K562 (cell line): ENCODE results near the gene ZNF544. TPM values are rescaled to one million over a fixed set of nuclear protein-coding genes. Genes with fewer than 3 reads are reported as not detected.

ENCODE experiments used
- CUX1 ChIP-seq: fragments of 200-800 bp; sonication (Bioruptor generic); IDR thresholded peaks from 2 replicates; pipeline ENCODE4 v1.6.1; 2016; ENCODE audit warnings: missing genetic modification characterization, missing compliant biosample characterization
- DEAF1 ChIP-seq: fragments of 450-650 bp; formaldehyde crosslinking; IDR thresholded peaks from 2 replicates; pipeline ENCODE4 v1.4.0; 2020; ENCODE audit warnings: mild to moderate bottlenecking, moderate library complexity
- GABPB1 ChIP-seq: sonication (generic); formaldehyde crosslinking; IDR thresholded peaks from 2 replicates; pipeline ENCODE4 v1.8.0; 2022; ENCODE audit warnings: mild to moderate bottlenecking, missing genetic modification reagents
- NUFIP1 ChIP-seq: fragments of 450-650 bp; IDR thresholded peaks from 2 replicates; pipeline ENCODE4 v1.6.1; 2018; ENCODE audit not compliant: partially characterized antibody
- SPI1 ChIP-seq: IDR thresholded peaks from 2 replicates; pipeline ENCODE4 v1.6.1; 2011; ENCODE audit warnings: low read depth, low read length, control low read depth, borderline replicate concordance
- STAT5B ChIP-seq: fragments of 250-450 bp; sonication (Bioruptor Pico); IDR thresholded peaks from 2 replicates; pipeline ENCODE4 v1.8.0; 2021; ENCODE audit warnings: mild to moderate bottlenecking, inconsistent platforms
- TEAD2 ChIP-seq: fragments of 450-650 bp; IDR thresholded peaks from 2 replicates; pipeline ENCODE4 v1.6.1; 2016; ENCODE audit warnings: missing genetic modification characterization, control low read depth, missing compliant biosample characterization
- ZBTB34 ChIP-seq: fragments of 250-450 bp; sonication (Bioruptor Pico); IDR thresholded peaks from 2 replicates; pipeline ENCODE4 v1.8.0; 2021; ENCODE audit warnings: mild to moderate bottlenecking, moderate library complexity
- ZFPM2 ChIP-seq: fragments of 250-450 bp; sonication (Bioruptor Pico); IDR thresholded peaks from 2 replicates; pipeline ENCODE4 v1.5.1; 2022; ENCODE audit warnings: mild to moderate bottlenecking
- ZNF407 ChIP-seq: fragments of 450-650 bp; IDR thresholded peaks from 2 replicates; pipeline ENCODE4 v1.6.1; 2016; ENCODE audit warnings: low read depth
- ZNF780A ChIP-seq: fragments of 250-450 bp; sonication (Bioruptor Pico); IDR thresholded peaks from 2 replicates; pipeline ENCODE4 v1.5.0; 2021; ENCODE audit warnings: mild to moderate bottlenecking
- polyA plus RNA-seq, 8 experiments: library from polyadenylated mRNA; depleted of rRNA in 4 of 8; stranded (reverse) in 5 of 8; unstranded in 3 of 8; fragments of >200 nt; fragmentation: Nextera tagmentation in 2 of 8; fragmentation: Illumina TruSeq in 1 of 8; extraction: Ambion mirVana in 2 of 8; extraction: Trizol in 1 of 8; gene quantifications; 2 replicates each; pipeline versions ENCODE4 v1.2.1 to v1.2.3, GENCODE V29; 2011 to 2014; ENCODE audit warnings: inconsistent platforms in 1 of 8, missing spikeins in 1 of 8
- total RNA-seq, 7 experiments: library from RNA; depleted of rRNA in 6 of 7; stranded (reverse); fragments of >200 nt in 6 of 7; fragmentation: Illumina TruSeq in 2 of 7; extraction: Trizol in 2 of 7; gene quantifications; 2 replicates each; pipeline versions ENCODE4 v1.2.1 to v1.2.3, GENCODE V29; 2011 to 2021; ENCODE audit warnings: low replicate concordance in 1 of 7

Gene ZNF544
- total and polyA plus RNA-seq, 9 of the 15 experiments (the other 6 are each of a cell fraction or from before 2014, with no cell fraction given), result 23.6 to 59.0 (median 41.4) TPM

- no peak for TF ChIP-seq ZNF407
- TF ChIP-seq NUFIP1, result no peak
- TF ChIP-seq TEAD2 (tag), result no peak
- no peak for TF ChIP-seq DEAF1 (CRISPR knock-in tag)
- TF ChIP-seq ZBTB34 (CRISPR knock-in tag), result no peak
- no peak for TF ChIP-seq STAT5B
- TF ChIP-seq SPI1, result no peak
- no peak for TF ChIP-seq ZFPM2 (CRISPR knock-in tag)
- TF ChIP-seq GABPB1 (CRISPR knock-in tag), result peak; percentile 56
- TF ChIP-seq ZNF780A (CRISPR knock-in tag), result no peak
- no peak for TF ChIP-seq CUX1 (CRISPR knock-in tag)
These were observed 49.9 kb downstream of the ZNF544 start, which contains the start of gene ZNF8 (continued) for GRCh38 chr19:58278541-58279041.
